SW 1271 (cell line): ENCODE measurements around the gene SLC9A8.

Experiments used
- DNase-seq, 2 experiments: peaks; one replicate each; lab custom pipeline; 2025; lab: John Stamatoyannopoulos, UW

The SLC9A8 gene

DNA sequence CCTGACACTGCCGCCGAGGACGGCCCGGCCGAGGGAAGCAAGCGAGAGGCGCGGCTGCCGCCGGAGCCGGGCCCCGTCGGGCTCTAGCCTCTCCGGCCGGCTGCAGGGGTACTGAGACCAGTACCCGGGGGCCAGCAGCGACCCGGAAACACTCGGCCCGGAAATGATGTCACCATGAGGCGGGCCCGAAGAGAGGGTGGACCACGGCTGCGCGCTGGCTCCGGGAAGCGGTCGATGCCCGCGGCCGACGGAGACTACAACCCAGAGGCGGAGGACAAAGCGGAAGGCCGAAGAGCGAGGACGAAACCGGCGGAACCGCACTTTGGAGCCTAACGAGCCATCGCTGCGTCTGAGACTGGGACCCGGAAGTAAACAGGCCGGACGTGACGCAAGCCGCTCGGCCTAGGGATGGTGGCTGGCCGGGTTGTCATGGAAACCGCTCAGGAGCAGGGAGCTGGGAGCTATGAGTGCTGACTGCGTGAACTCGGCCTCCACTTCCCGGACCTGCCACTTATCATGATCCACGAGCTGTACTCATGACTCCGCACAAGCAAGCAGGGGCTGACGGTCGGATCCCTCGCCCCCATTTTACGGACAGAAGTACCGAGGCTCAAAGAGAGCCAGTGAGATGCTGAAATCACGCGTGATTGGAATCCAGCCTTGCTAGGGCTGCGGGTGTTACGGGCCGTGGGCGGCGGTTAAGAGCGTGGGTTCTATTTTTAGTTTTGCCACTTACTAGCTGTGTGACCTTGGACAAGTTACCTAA lies 102.9 kb downstream of the SLC9A8 start, which contains the start of gene SPATA2:
Gene SPATA2, minus strand, starts transcription at position 150 of the 766 bp plus-strand sequence. CDS start 7,039 bp downstream, outside the sequence.
- DNase-seq = peak; percentile 81 to 90

DNA sequence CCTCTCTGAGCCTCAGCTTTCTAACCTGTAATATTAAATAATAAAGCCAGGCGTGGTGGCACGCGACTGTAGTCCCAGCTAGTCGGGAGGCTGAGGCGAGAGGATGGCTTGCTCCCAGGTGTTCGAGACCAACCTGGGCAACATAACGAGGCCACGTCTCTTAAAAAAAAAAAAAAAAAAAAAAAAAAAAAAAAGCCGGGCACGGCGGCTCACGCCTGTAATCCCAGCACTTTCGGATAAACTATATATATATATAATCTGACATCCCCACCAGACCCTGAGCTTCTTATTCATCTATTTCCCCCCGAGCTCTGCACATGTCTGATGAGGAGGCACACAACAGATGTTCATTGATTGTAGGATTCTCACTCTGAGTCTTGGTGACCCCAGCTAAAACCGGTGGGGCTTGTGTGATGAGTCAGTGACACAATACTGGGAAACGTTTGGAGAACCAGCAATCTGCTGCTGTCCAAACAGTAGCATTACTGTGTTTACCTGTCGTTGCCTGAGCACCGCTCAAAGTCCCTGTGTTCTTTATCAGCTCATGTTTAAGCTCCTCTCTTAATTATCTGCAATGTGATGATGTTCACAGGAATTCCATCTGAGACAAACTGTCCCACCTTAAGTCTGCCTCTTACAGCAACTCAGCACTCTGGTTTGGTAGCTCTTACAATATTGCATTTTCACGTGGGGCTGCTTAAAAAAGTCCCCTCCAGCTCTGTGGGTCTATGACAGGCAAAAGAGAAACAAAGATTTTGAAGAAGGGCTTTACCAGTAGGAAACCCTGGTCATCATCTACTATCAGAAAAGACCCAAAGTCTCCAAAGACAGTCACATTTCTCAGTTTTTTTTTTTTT lies 103.7 kb downstream of the SLC9A8 start:
- DNase-seq = peak in 1 of 2 experiments; percentile 27

DNA sequence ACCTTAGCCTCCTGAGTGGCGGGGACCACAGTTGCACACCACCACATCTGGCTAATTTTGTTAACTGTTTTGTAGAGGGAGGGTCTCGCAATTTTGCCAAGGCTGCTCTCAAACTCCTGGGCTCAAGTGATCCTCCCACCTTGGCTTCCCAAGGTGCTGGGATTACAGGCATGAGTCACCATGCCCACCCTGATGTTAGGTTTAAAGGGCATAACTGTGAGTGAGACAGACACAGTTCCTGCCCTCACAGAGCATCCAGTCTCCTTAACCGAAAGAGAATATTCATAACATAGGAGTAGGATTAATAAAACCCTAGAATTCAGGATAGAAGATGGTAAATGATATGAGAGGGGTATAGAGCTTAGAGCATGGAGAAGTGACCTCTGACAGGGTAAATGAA lies 105.8 kb downstream of the SLC9A8 start:
- DNase-seq = no peak

GRCh38 chr20:49919009-49919408 lies 106.4 kb downstream of the SLC9A8 start:
- DNase-seq = no peak

GRCh38 chr20:49919461-49919860 lies 106.8 kb downstream of the SLC9A8 start:
- DNase-seq = no peak

DNA sequence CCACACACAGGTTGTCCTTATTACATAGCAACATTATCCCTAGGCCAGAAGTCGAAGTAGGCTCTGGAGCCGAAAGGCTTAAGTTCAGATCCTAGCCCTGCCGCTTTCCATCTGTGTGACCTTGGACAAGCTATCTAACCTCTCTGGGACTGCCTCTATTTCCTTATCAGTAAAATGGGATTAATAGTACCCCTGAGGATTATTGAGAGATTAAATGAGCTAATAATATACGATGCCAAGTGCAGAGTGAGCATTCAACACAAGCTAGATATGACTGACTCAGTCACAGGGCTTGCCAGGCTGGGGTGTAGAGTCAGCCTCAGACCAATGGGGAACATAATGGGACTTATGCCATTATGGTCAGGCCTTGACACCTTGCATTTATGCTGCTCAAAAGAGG lies 111.6 kb downstream of the SLC9A8 start:
- no peak for DNase-seq

- DNase-seq = no peak
Measured at GRCh38 chr20:49925901-49926454, 113.3 kb downstream of the SLC9A8 start.

DNA sequence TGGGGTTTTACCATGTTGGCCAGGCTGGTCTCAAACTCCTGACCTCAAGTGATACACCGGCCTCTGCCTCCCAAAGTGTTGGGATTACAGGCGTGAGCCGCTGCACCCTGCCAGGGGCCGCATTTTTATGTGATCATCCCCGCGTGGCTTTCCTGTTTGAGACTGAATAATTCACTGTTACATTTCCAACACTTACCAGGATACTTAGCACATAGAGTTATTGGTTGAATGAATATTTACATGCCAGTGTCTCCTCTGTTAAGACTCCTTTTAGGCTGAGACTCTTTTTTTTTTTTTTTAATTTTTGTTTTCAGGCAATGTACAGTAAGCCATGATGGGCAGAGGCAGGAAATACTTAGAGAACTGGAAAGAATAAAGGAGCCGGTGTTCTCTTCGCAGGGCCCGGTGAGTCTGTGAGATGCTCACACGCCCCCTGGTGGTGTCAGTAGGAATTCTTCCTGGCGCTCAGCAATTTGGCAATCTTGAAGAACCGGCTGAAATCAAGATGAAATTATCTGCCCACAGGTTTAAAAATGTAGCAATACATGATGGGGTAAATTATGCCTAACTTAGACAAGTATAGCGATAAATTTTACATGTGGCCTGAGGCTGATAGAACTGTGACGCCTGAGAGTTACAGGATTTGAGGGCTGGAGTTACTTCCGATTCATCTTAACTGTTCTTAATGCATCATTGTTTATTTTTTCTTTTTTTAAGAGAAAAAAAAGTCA lies 115.9 kb downstream of the SLC9A8 start:
- peak; percentile 51 to 68 for DNase-seq

DNA sequence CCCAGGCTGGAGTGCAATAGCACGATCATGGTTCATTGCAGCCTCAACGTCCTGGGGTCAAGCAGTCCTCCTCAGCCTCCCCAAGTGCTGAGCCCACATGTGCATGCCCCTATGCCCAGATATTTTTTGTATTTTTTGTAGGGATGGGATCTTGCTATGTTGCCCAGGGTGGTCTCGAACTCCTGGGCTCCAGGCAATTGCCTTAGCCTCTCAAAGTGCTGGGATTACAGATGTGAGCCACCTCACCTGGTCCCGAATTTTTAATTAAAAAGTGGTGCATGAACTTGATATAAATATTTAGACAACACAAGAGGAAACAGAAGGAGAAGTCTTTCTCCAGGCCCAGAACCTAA lies 116.5 kb downstream of the SLC9A8 start:
- DNase-seq = no peak

GRCh38 chr20:49935746-49936152 lies 123.1 kb downstream of the SLC9A8 start:
- DNase-seq = no peak

GRCh38 chr20:49936153-49937026 lies 123.8 kb downstream of the SLC9A8 start, which contains the start of gene RNF114:
TSS of gene RNF114 (plus strand) at chr20:49936397. CDS start at chr20:49936413, 16 bp downstream.
- DNase-seq = peak; percentile 67 to 87

GRCh38 chr20:49937027-49937929 lies 124.7 kb downstream of the SLC9A8 start:
- DNase-seq = no peak

GRCh38 chr20:49938173-49939163 lies 125.8 kb downstream of the SLC9A8 start:
- no peak for DNase-seq

- DNase-seq = no peak
Measured at GRCh38 chr20:49941456-49941855, 128.8 kb downstream of the SLC9A8 start.
